HG03159 (cell line): Measurements from ENCODE around the gene PSAPL1.

Source experiments
- ATAC-seq: cut with Tn5 transposase; IDR thresholded peaks from one replicate; pipeline ENCODE4 v1.9.1; 2021; ENCODE audit warnings: mild to moderate bottlenecking, moderate library complexity; ENCODE audit not compliant: unreplicated experiment

Gene PSAPL1

DNA sequence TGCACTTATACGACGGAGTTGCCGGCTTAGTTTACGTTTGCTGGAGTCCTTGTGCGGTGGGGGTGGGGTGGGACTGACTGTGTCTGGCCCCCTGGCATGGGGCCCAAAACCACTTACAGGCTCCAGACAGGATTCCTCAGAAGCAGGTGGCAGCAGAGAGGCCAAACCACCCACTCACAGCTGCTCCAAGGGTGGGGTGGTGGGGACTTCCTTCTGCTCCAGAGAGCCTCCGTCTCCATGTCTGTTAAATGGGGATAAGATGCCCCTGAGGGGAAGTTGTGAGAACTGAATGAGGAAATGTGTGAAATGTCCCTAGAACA lies 36.7 kb downstream of the PSAPL1 start:
- no peak for ATAC-seq

DNA sequence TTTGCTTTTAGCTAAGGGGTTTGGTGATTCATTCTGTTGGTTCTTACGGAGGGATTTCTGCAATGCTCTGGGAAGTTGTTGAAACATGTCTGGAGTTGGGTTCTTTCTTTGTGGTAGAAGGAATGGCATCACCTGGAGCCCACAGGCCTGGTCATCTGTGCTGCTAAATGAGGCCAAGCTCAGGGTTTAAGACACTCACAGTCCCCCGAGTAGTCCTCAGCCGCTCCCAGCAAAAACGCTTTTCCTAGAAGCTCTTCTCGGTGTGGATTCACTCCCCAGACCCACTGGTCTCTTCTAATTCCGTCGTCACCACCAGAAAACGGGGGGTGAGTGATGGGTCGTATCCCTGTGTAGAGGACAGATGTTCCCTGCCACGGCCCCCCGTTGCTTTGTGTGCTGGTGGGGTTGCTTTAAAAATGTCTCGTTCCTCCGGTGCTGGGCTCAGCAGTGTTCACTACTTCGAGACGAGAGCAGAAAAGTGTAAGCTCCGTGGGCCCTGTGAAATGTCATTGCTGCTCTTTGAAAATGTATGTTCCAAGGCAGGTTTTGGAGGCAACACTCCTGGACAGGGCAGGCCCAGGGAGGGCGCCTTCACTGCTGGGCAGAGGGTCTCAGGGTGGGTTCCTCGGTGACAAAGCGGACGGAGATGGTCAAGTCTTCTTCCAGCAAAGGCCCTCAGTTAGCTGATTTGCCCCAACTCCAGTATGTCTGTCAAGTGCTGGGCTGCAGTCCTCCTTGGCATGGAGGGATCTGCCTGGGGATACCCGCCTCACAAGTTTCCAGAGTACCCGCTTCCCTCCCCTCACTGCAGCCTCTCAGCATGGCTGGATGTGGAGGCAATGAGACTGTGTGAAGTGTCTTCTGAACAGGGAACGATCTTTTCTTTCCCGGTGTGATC lies 37.3 kb downstream of the PSAPL1 start:
- ATAC-seq = no peak

DNA sequence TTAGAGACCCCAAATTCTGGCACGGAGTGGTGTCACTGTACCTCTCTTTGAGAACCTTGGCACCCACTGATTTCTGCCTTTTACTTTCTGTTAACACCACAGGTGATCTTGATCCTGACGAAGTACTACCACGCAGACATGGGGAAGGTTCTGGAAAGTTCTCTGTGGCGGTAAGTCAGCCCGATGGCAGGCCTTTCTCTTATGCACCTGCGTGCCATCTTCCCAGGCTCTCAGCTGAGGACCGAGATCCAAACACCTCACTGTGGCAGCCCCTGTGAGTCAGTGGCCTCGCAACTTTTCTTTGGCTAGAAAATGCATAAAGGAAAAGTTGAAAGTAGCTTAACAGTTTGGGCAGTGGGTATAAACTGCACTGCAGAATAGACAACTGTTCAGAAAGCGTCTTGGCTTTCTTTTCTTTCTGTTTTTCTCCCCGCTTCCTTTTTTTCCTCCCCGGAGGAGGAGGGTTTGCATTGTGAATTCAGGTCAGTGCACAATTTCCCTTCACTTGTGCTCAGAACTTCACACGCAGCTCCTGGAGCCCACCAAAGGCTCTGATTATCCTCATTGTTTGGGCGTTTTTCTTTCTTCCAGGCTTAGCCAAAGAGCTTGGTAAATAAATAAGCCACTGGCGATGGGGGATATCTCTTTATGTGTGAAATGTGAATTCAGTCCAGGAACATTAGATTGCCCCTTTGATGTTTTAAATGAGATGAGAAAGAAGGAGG lies 38.4 kb downstream of the PSAPL1 start:
- ATAC-seq = no peak

DNA sequence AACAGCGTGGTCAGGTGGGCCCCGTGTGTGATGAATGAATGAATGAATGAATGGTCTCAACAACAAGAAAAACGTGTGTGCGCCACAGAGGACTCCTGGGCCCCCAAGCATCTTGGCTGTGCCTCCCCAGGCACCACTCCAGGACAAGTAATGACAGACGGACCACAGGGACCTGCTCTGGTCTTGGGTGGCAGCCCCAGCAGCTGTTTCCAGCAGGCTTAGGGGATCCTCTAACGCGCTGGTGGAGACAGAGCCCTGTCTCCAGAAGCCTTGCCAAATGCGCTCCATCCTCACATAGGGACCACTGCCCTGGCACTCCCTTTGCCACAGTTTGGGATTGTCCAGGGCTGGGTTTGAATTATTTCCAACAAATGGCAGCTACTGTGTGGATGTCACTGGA lies 39.1 kb downstream of the PSAPL1 start:
- ATAC-seq = no peak

DNA sequence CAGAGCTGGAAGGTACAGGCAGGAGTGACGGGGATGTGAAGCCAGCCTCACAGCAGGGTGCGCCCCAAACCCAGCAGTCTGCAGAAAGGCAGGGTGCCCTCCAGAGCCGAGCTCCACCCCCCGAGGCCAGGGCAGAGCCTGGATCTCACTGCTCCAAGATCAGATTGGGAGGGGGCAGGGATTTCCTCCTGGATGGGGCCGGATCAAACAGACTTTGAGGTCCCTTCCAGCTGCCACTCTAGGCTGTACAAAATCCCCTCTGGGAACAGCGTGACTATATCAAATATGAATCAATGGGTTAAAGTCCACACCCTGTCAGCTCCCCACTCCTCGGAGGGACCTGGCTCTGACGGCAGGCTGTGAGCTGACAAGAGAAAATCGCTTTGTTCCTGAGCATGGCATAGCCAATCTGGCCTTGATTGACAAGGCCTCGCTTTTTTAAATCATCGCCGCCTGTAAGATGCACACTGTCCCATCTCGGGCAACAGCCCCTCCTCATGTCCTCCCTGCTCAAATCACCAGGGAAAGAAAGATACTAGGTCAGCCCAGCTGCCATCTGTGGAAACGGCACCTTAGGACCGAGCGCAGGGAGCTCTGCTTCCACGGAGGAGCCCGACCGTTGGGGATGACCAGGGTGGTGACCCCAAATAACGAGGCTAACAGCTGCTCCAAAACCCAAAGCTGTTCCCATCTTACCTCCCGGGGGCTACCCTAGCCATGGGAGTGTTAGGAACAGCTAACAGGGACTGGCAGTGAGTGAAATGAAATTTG lies 39.9 kb downstream of the PSAPL1 start:
- no peak for ATAC-seq

DNA sequence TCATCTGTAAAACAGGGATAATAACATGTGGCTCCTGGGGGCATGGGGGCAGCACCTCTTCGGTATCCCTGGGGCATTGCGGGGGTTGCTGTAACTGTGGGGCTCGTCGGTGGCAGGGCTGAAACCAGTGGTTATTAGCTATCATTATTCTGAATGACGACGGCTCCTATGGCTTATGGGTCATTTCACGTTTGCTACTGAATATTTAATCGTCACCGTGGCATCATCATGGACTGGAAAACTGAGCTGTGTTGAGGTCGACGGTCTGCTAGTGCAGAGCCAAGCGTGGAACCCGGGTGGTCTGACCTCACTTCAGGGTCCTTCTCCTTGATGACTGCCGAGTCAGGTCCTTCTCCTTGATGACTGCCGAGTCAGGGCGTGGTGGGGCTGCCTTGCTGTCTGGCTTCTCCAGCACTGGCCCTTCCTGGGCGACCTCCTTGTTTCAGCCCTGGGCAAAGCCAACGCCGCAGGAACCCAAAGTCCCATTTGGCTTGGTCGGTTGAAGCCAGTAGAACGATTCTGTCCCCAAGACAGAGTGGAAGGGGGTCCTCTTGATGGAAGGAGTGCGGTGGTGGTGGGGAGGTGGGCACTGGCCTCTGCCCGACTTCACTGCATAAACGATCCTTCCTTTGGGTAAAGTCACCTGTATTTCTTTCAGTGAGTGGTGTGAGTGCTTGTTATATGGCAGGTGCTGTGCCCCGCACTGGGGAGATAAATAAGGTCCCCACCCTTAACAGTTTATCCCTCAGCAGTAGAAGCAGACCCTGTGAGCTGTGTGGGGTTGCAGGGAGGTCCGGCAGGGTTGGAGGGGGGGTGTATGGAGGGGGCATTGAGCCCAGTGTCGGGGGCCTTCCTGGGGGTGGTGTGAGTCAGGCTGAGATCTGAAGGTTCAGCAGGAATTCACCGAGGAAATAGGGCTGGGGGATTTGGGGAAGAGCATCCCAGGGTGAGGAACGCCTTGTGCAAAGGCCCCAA lies 40.8 kb downstream of the PSAPL1 start:
- no peak for ATAC-seq

DNA sequence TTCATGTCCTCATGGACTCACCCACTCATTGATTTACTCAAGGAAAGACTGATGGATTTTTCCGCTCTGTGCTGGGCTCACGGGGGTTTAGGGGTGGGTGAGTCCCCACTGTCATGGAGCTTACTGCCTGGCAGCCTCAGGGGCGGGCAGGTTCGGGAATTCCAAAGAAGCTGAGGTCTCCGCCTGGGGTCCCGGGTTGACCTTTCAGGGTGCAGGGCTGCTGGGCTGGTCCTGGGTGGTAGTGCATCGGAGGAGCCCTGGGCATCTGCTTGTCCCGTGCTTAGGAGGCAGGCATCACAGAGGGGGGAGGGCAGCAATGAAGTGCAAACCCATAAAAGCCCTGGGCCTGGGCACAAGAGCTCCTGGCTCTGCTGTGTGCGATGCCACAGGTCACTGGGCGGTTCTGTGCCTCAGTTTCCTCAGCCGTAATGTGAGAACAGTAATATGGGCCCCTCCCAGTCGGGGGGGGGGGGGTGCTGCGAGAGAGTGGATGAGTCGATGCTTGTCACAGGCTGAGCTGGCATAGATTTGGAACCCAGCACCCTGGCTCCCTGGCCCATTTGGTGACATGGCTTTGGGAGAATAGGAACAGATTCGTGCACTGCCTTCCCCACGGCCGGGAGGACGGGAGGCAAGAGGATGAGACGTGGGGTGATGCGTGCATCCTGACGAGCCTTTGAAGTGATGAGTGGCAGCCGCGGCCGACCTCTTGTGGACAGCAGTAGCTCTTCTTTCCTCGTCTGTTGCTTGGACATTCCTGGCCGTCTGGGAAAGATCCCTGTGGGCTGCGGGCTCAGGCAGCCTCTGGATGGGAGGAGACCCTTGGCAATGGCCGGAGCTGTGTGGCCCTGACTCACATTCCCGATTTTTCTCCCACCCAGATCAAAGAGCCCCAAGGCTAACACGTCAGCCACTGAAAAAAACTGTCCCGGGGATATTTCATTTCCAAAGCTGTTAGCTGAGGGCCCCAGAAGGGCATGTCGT lies 42.0 kb downstream of the PSAPL1 start:
- no peak for ATAC-seq

DNA sequence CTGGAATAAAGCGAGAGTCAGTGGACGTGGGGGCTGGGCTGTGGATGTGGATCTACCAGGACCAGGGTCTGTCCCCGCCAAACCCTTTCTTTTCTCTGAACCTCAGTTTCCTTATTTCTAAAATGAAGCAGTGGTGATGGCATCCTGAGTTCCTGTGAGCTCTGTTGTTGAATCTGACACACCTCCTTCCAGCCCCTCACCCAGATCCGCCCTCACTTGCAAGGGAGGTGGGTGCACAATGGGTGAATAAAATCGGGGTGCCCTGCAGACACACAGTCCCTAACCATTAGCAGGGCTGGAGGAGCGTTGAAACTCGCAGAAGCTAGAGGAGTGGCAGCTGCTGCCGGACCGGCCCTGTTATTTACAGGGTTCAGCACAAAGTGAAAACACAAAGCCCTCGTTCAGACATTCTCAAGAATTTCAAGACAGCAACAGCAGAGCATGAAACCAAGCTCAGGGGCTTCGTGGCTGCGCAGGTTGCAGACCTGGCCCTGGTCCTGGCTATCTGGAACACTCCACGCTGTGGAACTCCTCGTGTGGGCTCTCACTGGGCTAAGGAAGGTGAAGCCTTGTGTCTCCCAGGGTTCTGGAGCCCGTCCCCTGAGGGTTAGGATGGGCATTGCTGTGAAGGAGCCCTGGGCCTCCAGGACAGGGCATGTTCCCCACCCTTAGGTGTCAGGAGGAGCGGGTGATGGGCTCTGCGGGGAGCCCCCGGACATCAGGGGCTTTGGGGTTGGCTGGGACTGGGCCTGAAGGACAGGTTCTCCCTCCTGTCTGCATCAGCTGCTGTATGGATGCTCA lies 42.9 kb downstream of the PSAPL1 start:
- no peak for ATAC-seq

DNA sequence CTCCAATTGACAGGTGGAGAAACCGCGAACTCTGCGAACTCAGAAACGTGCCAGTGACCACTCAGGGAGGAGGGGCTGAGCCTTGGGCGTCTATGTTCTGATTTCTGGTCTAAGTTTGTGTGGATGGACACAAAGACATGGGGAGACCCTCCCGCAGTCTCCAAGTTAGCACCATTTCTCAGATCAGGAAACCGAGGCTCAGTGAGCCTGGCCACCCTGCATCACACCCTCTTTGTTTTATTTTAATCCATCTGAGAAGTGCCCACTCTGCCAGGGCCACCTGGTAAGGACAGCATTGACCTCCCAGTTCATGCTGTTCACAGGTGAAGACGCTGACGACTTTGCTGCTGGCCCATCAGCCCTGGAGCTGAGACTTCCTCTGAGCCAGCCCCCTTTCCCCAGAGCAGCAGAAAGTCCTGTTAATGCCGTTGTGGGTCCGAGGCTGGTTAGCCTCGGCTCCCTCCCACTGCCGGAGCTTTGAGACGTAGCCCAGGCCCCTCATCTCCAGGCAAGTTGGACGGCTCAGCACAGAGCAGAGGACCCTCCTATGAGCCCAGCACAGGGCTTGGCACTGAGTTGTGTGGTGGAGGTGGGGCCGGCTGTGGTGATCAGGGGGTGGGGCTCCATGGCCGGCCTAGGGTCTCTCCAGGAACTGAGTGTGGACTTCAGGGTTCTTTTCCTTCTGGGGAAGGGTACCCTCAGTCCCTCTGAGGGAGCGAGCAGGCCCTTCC lies 43.7 kb downstream of the PSAPL1 start:
- ATAC-seq = no peak

DNA sequence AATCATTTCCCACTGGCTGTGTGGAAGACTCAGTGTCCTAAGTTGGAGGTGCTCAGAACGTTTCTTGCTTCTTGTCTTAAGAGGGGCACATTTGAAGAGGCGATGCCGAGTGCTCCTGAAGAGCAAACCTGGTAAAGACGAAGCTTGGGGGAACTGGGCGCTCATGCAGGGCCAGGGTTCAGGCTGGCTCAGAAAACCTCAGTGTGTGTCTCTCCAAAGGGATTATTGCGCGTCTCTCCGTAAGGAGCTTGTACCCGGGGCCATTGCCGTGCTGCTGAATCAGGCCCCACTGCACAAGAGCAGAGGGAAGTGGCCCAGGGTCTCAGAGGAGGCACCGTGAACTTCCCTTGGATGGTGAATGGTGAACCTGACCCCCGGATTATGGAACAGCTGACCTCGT lies 44.4 kb downstream of the PSAPL1 start:
- no peak for ATAC-seq

DNA sequence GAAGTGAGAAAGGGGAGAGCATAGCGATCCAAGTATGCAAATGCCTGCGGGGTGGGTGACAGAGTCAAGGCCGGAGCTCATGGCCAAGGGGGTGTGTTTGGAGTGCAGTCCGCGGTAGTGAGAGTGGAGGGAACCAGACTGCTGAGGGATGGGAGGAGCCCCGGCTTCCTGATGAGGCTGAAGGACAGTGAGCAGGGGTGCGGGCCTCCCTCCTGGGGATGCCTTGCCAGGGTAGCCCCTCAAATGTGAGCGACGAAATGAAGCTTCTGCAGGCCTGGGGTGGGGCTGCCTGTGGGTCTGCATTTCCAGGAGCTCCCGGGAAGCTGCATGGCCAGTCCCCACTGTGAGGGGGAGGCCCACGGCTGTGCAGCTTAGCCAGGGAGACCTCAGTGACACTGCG lies 45.0 kb downstream of the PSAPL1 start:
- no peak for ATAC-seq

DNA sequence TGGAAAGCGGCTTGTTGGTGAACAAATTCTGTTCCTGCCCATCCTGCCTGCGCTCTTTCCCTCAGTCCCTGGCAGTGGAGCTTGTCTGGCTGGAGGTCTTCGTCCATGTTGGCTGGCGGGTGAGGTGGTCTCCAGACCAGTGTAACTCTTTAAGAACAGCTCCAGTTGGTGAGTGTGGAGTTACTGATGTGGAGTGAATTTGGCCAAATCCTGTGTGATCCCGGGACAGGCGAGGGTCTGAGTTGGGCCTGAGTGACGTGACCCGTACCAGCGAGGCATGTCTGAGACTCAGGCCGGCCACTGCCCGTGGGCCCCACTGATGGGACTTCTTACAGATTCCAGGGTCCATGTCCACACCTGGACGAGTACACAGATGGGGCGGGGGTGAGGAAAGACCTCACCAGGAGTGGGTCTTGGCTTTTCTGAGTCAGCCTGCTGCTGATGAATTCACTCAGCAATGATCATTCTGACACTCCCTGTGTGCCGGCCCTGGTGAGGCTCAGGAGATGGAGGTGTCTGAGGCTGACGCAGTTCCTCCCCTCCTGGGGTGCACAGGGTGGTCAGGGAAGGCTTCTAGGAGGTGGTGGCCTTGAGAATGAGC lies 45.5 kb downstream of the PSAPL1 start:
- ATAC-seq = no peak

DNA sequence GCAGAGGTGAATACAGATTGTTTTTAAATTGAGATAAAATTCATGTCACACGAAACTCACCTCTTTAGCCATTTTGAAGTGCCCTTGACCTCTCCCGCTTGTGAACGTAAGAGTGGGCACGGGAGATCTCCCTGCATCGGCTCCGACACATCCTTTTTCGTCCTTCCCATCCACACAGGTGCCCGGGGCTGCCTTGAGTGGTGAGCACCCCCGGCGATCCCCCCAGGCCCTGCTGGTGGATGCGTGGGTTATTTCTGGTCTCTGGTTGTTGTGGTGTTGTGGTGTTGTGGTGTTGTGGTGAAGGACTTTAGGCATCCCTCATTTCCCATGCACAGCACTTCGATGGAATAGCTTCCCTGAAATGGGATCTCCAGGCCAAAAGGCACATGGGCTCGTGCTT lies 46.1 kb downstream of the PSAPL1 start:
- ATAC-seq = no peak

DNA sequence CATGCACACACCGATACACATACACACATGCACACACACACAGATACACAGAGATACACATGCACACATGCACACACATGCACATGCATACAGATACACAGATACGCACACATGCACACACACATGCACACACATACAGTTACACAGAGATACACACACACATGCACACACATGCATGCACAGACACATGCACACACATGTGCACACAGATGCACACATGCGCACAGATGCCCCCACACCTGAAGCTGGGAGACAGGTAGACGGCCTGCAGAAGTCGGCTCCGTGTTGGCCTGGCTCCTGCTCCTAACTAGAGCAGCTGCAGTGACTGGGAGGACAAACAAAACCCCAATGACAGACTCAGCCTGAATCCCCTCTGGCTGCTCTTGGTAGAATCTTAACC lies 46.8 kb downstream of the PSAPL1 start:
- ATAC-seq = no peak

DNA sequence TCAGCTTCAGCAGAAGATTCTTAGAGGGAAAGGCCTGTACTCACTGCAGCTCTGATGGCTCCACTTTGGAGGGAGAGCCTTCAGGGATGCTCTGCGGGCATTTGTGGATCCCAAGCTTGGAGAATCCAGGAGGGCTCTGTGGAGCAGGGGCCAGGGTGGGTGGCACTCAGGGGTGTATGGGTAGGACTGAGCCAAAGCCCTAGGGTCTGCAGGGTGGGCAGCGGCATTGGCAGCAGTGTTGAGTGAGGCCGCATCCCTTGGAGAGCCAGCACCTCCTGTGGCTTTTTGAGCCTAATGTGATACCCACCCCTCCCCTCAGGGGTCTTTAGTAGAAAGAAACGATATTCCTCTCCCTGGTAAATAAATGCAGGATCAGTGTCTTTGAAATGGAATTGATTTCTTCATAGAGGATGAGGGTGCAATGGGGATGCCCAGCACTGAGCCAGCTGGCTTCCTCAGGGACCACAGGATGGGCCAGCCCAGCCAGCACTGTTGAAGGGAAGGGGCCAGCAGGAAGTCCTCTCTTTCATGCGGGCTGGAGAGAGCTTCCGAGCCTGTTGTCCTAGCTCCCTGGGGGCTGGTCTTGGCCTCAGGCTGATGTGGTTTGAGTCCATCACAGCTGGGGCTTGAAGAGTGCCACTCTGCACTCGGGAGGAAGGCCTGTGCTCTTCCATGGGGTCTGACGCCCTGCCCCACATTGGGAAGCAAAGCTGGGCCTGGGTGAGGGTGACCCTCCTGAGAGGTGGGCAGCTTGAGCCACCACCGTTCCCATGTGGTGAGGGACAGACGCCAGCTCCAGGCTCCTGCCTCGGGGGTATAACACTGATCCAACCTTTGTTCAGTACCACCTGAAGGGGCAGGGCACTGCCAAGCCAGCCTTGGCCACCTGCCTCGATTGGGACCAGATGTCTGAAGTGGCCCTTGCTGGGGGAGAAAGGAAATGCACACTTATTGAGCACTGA lies 49.5 kb downstream of the PSAPL1 start:
- ATAC-seq = no peak
